Immature natural killer cell (primary cell): ENCODE results near the gene PIPOX. TPM values are rescaled to one million over a fixed set of nuclear protein-coding genes. Genes with fewer than 3 reads are reported as not detected.
A peak's percentile ranks its signal among the peaks of the same experiment; 100 is the strongest.

Source experiments
- DNase-seq, 3 donors: peaks; one replicate each; pipeline ENCODE4 v3.0.0; 2022; ENCODE audit warnings: mixed read lengths in 1 of 3
- H3K27ac Mint-ChIP-seq, 6 donors: one replicate each; pipeline ENCODE4 v1.8.0; 2020; ENCODE audit warnings: mixed read lengths in 6 of 6, mild to moderate bottlenecking in 5 of 6, inconsistent platforms in 4 of 6, moderate library complexity in 3 of 6
- H3K27me3 Mint-ChIP-seq, 3 donors: one replicate each; pipeline ENCODE4 v1.8.0; 2020 to 2021; ENCODE audit warnings: low read depth in 3 of 3, mild to moderate bottlenecking in 3 of 3, mixed read lengths in 3 of 3, moderate library complexity in 3 of 3, inconsistent platforms in 1 of 3
- H3K36me3 Mint-ChIP-seq, 3 donors: one replicate each; pipeline ENCODE4 v1.8.0; 2020; ENCODE audit warnings: mixed read lengths in 3 of 3, inconsistent platforms in 2 of 3, mild to moderate bottlenecking in 2 of 3
- H3K4me1 Mint-ChIP-seq, 2 donors: one replicate each; pipeline ENCODE4 v1.8.0; 2020; ENCODE audit warnings: inconsistent platforms in 2 of 2, mild to moderate bottlenecking in 2 of 2, mixed read lengths in 2 of 2, moderate library complexity in 1 of 2
- H3K4me3 Mint-ChIP-seq, 5 donors: one replicate each; pipeline ENCODE4 v1.8.0; 2020; ENCODE audit warnings: mild to moderate bottlenecking in 5 of 5, mixed read lengths in 5 of 5, inconsistent platforms in 3 of 5, moderate library complexity in 3 of 5
- H3K9me3 Mint-ChIP-seq, 6 donors: one replicate each; pipeline ENCODE4 v1.8.0; 2020; ENCODE audit warnings: mild to moderate bottlenecking in 6 of 6, mixed read lengths in 6 of 6, inconsistent platforms in 4 of 6, moderate library complexity in 3 of 6
- polyA plus RNA-seq, 3 donors: library from polyadenylated mRNA; unstranded; fragments of 300-500 nt; fragmentation: Illumina TruSeq; gene quantifications; one replicate each; pipeline ENCODE4 v1.2.3, GENCODE V29; 2021

The PIPOX gene
- 1 to 10 TPM; 1.6 to 2.7 (median 2.0) TPM for polyA plus RNA-seq

GRCh38 chr17:29042679-29043538, at the start of gene PIPOX:
PIPOX (plus strand) TSS chr17:29043141; CDS start chr17:29043226, 85 bp downstream.
- H3K4me3 Mint-ChIP-seq = no peak within 1 kb of the TSS
- peaks cover 0 to 14% (median 0%) of the 10 kb centered on the region in 3 donors for H3K36me3 Mint-ChIP-seq
- H3K27ac Mint-ChIP-seq = no peak within 1 kb of the TSS
- no peak for DNase-seq
- peaks cover 0 to 5% of the 10 kb centered on the region in 2 donors for H3K4me1 Mint-ChIP-seq
- no peaks in the 10 kb centered on the region for H3K9me3 Mint-ChIP-seq
- peaks cover 0 to 5% (median 3%) of the 10 kb centered on the region in 3 donors for H3K27me3 Mint-ChIP-seq

- Mint-ChIP-seq H3K9me3 (no peaks in the 10 kb centered on the region), H3K4me3 (no peak overlapping the region), H3K36me3 (peaks cover 0 to 3% (median 0%) of the 10 kb centered on the region in 3 donors), H3K4me1 (no peaks in the 10 kb centered on the region), H3K27ac (no peak overlapping the region), H3K27me3 (peaks cover 0 to 7% (median 5%) of the 10 kb centered on the region in 3 donors)
- no peak for DNase-seq
These were observed 49.1 kb upstream of the PIPOX start for GRCh38 chr17:28993645-28994426.

GRCh38 chr17:28996554-28997096, 46.3 kb upstream of the PIPOX start:
- Mint-ChIP-seq H3K36me3 (peaks cover 0 to 3% (median 0%) of the 10 kb centered on the region in 3 donors), H3K9me3 (no peaks in the 10 kb centered on the region), H3K4me3 (no peak overlapping the region), H3K27ac (no peak overlapping the region), H3K27me3 (peaks cover 0 to 9% (median 0%) of the 10 kb centered on the region in 3 donors), H3K4me1 (no peaks in the 10 kb centered on the region)
- DNase-seq = no peak

GRCh38 chr17:28997806-28998205, 45.1 kb upstream of the PIPOX start:
- Mint-ChIP-seq H3K36me3 (peaks cover 0 to 3% (median 0%) of the 10 kb centered on the region in 3 donors), H3K27ac (no peak overlapping the region), H3K4me3 (no peak overlapping the region), H3K9me3 (no peaks in the 10 kb centered on the region), H3K27me3 (peaks cover 0 to 10% (median under 1%) of the 10 kb centered on the region in 3 donors), H3K4me1 (no peaks in the 10 kb centered on the region)
- DNase-seq = no peak

- H3K36me3 Mint-ChIP-seq = peaks cover 0 to 3% (median 0%) of the 10 kb centered on the region in 3 donors
- no peak overlapping the region for H3K27ac Mint-ChIP-seq
- H3K27me3 Mint-ChIP-seq = peaks cover 0 to 11% (median 3%) of the 10 kb centered on the region in 3 donors
- no peaks in the 10 kb centered on the region for H3K4me1 Mint-ChIP-seq
- H3K9me3 Mint-ChIP-seq = no peaks in the 10 kb centered on the region
- no peak for DNase-seq
- no peak overlapping the region for H3K4me3 Mint-ChIP-seq
These were observed 43.7 kb upstream of the PIPOX start for GRCh38 chr17:28999206-28999605.

GRCh38 chr17:29000973-29001372, 42.0 kb upstream of the PIPOX start:
- no peak for DNase-seq

GRCh38 chr17:29002811-29003210, 40.1 kb upstream of the PIPOX start:
- no peaks in the 10 kb centered on the region for H3K9me3 Mint-ChIP-seq
- H3K27ac Mint-ChIP-seq = no peak overlapping the region
- H3K27me3 Mint-ChIP-seq = peaks cover 16 to 18% (median 18%) of the 10 kb centered on the region in 3 donors
- DNase-seq = no peak
- no peak overlapping the region for H3K4me3 Mint-ChIP-seq
- no peaks in the 10 kb centered on the region for H3K36me3 Mint-ChIP-seq
- no peaks in the 10 kb centered on the region for H3K4me1 Mint-ChIP-seq

More at GRCh38 chr17:29000973-29001372, 42.0 kb upstream of the PIPOX start:
- Mint-ChIP-seq H3K27ac (no peak overlapping the region), H3K27me3 (peaks cover 7 to 13% (median 8%) of the 10 kb centered on the region in 3 donors), H3K36me3 (peaks cover 0 to 3% (median 0%) of the 10 kb centered on the region in 3 donors), H3K9me3 (no peaks in the 10 kb centered on the region), H3K4me3 (no peak overlapping the region), H3K4me1 (no peaks in the 10 kb centered on the region)

- Mint-ChIP-seq H3K9me3 (no peaks in the 10 kb centered on the region), H3K36me3 (no peaks in the 10 kb centered on the region), H3K27me3 (peaks cover 16 to 22% (median 20%) of the 10 kb centered on the region in 3 donors)
These were observed 39.7 kb upstream of the PIPOX start for GRCh38 chr17:29003289-29003688.

GRCh38 chr17:29004081-29004692, 38.8 kb upstream of the PIPOX start:
- Mint-ChIP-seq H3K9me3 (no peaks in the 10 kb centered on the region), H3K4me1 (no peaks in the 10 kb centered on the region), H3K27ac (no peak overlapping the region), H3K4me3 (no peak overlapping the region), H3K36me3 (no peaks in the 10 kb centered on the region), H3K27me3 (peaks cover 16 to 22% (median 22%) of the 10 kb centered on the region in 3 donors)
- DNase-seq = no peak

More at GRCh38 chr17:29003289-29003688, 39.7 kb upstream of the PIPOX start:
- no peak overlapping the region for H3K27ac Mint-ChIP-seq
- no peak for DNase-seq
- no peak overlapping the region for H3K4me3 Mint-ChIP-seq
- H3K4me1 Mint-ChIP-seq = no peaks in the 10 kb centered on the region

- DNase-seq = peak; percentile 51 to 57 (median 53)
- Mint-ChIP-seq H3K4me3 (no peak within 1 kb of the TSS), H3K27me3 (peaks cover 16 to 24% (median 22%) of the 10 kb centered on the region in 3 donors), H3K4me1 (no peaks in the 10 kb centered on the region), H3K27ac (no peak within 1 kb of the TSS), H3K9me3 (no peaks in the 10 kb centered on the region), H3K36me3 (no peaks in the 10 kb centered on the region)
These were observed 36.9 kb upstream of the PIPOX start, which contains the start of gene SEZ6 for GRCh38 chr17:29005936-29006511. SEZ6 (minus strand) TSS chr17:29006033; CDS start chr17:29005869, 164 bp downstream.

GRCh38 chr17:29007456-29007855, 35.5 kb upstream of the PIPOX start:
- Mint-ChIP-seq H3K36me3 (no peaks in the 10 kb centered on the region), H3K4me3 (no peak overlapping the region)

GRCh38 chr17:29007860-29008455, 35.0 kb upstream of the PIPOX start:
- Mint-ChIP-seq H3K27me3 (peaks cover 14 to 26% (median 22%) of the 10 kb centered on the region in 3 donors), H3K9me3 (no peaks in the 10 kb centered on the region), H3K27ac (no peak overlapping the region), H3K36me3 (no peaks in the 10 kb centered on the region), H3K4me3 (no peak overlapping the region), H3K4me1 (no peaks in the 10 kb centered on the region)
- no peak for DNase-seq

More at GRCh38 chr17:29007456-29007855, 35.5 kb upstream of the PIPOX start:
- Mint-ChIP-seq H3K9me3 (no peaks in the 10 kb centered on the region), H3K4me1 (no peaks in the 10 kb centered on the region), H3K27me3 (peaks cover 16 to 25% (median 24%) of the 10 kb centered on the region in 3 donors), H3K27ac (no peak overlapping the region)
- no peak for DNase-seq
